OCI-LY3 (cell line): ENCODE measurements around the gene MBOAT1.

Source experiments
- EZH2phosphoT487 ChIP-seq: fragments of 200-600 bp; shearing (Covaris generic); IDR thresholded peaks from 2 replicates; pipeline ENCODE4 v1.6.1; 2018; ENCODE audit warnings: antibody characterized with exemption, mixed run types, low read depth
- TF ChIP-seq, protein P1 (sequence below): fragments of 200-600, 300-600 bp; sonication (generic); IDR thresholded peaks from 2 replicates; pipeline ENCODE4 v1.5.1; 2014; ENCODE audit warnings: antibody characterized with exemption, low read length, low read depth

DNA sequence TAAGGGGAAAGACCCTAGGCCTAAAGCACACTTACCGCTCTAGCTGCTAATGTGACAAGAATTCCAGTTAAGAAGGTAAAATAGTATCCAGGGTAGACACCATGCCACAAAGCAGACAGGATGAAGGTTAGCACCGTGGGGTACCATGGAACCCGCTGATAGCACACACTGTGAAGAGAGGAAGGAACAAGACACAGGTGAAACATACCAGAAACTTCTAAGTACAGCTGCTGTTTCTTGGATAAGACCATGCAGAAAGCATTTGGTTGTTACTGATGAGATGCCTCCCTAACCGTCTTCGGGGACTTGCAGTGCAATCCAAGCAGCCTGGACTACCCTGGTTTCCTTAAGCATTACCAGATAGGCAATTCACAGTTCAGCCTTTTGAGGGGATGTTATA lies 99.4 kb downstream of the MBOAT1 start:
- TF ChIP-seq, protein P1, sequence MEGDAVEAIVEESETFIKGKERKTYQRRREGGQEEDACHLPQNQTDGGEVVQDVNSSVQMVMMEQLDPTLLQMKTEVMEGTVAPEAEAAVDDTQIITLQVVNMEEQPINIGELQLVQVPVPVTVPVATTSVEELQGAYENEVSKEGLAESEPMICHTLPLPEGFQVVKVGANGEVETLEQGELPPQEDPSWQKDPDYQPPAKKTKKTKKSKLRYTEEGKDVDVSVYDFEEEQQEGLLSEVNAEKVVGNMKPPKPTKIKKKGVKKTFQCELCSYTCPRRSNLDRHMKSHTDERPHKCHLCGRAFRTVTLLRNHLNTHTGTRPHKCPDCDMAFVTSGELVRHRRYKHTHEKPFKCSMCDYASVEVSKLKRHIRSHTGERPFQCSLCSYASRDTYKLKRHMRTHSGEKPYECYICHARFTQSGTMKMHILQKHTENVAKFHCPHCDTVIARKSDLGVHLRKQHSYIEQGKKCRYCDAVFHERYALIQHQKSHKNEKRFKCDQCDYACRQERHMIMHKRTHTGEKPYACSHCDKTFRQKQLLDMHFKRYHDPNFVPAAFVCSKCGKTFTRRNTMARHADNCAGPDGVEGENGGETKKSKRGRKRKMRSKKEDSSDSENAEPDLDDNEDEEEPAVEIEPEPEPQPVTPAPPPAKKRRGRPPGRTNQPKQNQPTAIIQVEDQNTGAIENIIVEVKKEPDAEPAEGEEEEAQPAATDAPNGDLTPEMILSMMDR, result no peak
- TF ChIP-seq EZH2phosphoT487, result no peak
